GM19397 (cell line): ENCODE data around the gene SNCG.
"Not testable (repeated sequence)": the region's sequence is repeated elsewhere in the genome, so short reads cannot be mapped to it uniquely, and the experiment has no call there.

Experiments
- ATAC-seq: cut with Tn5 transposase; IDR thresholded peaks from one replicate; pipeline ENCODE4 v1.9.1; 2021; ENCODE audit warnings: mild to moderate bottlenecking, moderate library complexity; ENCODE audit not compliant: unreplicated experiment

The SNCG gene

GRCh38 chr10:86944471-86944870 is 13.9 kb upstream of the SNCG start:
- no peak for ATAC-seq

- no peak for ATAC-seq
Observed at GRCh38 chr10:86944907-86945306, 13.5 kb upstream of the SNCG start.

GRCh38 chr10:86945361-86946212 is 12.8 kb upstream of the SNCG start:
- no peak for ATAC-seq

- ATAC-seq: no peak
Observed at GRCh38 chr10:86946213-86947155, 11.9 kb upstream of the SNCG start.

DNA sequence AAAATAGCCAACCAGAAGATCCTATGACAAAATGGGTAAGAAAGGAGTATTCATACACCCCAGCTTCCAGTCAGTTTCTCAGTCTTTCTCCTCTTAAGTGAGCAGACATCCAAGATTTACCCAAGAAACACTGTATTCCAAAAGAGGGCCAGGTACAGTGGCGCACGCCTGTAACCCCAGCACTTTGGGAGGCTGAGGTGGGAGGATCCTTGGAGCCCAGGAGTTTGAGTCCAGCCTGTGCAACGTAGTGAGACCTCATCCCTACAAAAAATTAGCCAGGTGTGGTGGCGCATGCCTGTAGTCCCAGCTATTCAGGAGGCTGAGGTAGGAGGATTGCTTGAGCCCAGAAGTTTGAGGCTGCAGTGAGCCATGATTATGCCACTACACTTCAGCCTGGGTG is 10.6 kb upstream of the SNCG start:
- ATAC-seq: not testable (repeated sequence)

DNA sequence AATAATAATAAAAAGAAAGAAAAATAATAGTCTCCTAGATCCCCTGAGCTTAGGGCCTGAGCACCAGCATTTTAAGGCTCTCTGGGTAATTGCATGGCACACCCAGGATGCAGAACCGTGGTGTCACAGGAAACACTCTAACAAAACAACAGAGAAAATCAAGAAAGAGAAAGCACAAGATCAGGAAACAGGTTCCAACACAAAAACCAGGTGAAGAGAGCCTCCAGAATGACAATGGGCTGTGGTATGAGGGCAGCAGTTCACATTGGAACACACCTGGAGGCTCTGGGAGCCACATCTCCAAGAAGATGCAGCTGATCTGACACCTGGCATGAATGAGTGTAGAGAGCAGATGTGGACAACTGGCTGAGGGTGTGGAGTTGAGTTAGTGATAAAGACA is 8.1 kb upstream of the SNCG start:
- ATAC-seq: no peak

- no peak for ATAC-seq
Observed at GRCh38 chr10:86951184-86951761, 7.1 kb upstream of the SNCG start.

- ATAC-seq: no peak
Observed at GRCh38 chr10:86952106-86952505, 6.3 kb upstream of the SNCG start.

- not testable (repeated sequence) for ATAC-seq
Observed at GRCh38 chr10:86952697-86953096, 5.7 kb upstream of the SNCG start.

DNA sequence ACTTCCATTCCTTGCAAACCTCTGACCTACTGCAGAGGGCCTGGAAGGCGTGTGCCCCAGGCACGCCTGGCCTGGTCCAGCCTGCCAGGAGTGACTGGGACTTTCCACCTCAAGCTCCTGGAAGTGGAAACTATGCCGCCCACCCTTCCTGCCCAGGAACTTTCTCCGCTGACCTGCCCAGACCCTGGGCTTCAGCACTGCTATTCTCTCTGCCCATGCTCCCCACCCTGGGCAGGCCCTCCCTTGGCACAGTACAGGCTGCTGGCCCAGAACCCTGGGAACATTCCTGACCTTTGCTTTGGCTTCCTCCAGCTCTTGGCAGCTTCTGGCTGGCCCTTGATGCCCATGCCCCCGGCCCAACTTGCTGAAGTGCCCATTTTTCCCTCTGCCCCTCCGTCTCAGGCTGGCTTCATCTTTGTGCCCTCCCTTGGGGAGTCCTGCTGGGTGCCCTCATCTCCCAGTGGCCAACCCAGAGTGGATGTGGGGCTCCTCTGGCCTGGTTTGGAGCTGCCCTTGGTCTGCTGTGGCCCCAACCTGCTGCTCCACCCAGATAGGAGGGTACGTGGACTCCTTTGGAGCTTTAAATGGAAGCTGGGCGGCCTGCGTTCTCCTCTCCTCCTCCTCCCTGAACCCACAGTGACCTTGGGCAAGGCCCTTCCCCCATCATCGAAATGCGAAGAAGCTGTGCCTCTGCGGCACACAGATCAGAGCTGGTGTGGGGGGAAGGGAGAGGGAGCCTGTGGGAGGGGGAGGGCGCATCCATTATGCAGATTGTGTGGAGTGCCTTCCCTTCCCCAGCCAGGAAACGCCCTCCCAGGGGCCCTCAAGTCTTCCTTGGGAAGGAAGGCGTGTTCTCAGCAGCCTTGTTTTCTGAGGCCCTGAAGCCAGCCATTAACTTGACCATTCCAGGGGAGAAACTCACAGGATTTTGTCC is 4.4 kb upstream of the SNCG start:
- ATAC-seq: no peak

DNA sequence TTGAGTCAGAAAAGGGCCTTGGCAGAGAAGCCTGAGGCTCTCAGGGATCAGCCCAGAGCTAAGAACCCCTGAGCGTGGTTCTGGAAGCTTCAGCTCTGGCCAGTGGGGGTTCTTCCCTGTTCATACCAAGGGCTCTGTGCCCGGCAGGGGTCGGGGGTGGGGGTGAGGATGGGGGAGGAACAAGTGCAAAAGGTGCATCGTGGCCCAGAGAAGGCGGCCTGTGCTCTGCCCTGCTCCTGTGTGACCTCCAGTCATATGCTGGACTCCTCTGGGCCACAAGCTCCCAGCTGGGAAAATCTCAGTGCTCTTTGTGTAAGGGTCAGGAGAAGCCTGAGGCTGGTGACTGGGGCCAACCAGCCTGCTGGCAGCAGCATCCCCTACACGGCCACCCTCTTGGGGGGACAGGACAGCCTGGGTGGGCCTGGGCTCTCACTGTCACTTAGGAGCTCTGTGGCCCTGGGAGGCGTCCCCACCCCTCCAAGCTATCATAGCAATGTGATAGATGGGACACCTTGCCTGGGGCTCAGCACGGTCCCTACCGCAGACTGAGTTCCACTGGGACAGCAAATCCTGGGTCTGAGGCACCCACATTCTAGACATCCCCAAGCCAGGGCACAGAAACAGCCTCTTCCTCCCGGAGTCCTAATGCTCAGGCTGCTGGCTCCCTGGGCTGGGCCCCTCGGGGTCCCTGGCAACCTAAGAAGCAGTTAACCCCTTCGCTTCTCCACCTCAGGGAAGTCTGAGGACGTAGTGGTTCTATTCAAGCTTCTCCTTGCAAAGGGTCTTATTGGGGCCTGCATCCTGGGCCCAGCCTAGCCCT is 3.5 kb upstream of the SNCG start:
- no peak for ATAC-seq

- ATAC-seq: no peak
Observed at GRCh38 chr10:86955501-86956194, 2.8 kb upstream of the SNCG start.

DNA sequence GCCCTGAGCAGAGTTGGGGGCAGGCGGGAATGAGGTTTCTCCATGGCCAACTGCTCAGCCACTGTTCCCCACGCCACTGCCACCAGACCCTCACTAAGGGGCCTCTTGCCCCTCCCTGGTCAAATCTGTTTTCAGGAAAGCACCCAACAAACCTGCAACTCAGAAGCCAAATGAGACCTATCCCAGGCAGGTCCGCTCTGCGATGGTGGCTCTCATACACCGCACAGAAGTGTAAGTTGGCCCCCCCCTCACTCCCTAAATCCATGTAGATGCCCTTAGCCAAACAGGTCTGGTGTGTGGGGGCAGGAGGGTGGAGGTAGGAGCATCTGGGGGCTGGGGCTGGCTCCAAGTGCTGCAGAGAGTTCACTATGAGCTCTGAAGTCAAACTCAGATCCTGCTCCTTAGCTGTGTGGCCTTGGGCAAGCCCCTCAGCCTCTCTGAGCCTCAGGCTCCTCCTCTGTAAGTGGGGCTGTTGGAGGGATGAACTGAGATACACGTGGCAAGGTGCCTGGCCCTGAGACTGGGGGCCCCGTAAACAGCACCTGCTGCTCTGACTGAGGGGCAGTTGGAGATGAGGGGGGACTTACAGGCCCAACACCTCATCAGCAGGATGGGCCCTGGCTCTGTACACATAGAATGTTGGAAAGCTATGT is 2.1 kb upstream of the SNCG start:
- no peak for ATAC-seq

- ATAC-seq: no peak
Observed at GRCh38 chr10:86956848-86957448, 1.5 kb upstream of the SNCG start.

DNA sequence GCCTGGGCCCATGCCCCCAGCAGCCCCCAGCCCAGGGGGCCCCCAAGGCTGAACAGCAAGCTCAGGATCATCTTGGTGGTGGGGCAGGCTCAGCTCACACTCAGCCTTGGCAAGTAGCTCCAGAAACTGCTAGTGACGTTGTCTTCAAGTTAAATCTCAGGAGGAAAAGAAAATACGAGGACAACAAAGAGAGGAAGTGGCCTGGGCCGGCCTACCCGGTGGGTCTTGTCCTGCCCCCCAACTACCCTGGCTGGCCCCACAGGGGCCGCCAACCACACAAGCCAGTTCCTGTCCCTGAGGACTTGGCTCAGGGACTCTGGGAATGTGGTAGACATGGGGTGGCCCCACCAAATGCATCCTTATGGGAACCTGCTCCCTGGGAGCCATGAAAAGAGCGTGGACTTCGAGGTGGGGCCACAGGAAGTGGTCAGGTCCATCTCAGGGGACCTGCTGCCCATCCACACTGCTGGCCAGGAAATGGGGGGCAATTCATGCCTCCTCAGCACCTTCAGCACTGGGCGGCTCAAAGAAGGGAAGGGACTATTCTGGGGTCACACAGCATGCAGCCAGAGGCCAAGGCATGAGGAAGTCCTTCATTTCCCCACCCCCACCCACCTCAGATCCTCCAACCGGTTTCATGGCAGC is 806 bp upstream of the SNCG start, which contains the start of gene MMRN2:
MMRN2 (minus strand) TSS at position 145 of the 645 bp plus-strand sequence; CDS start at position 71, 74 bp downstream.
- no peak for ATAC-seq

DNA sequence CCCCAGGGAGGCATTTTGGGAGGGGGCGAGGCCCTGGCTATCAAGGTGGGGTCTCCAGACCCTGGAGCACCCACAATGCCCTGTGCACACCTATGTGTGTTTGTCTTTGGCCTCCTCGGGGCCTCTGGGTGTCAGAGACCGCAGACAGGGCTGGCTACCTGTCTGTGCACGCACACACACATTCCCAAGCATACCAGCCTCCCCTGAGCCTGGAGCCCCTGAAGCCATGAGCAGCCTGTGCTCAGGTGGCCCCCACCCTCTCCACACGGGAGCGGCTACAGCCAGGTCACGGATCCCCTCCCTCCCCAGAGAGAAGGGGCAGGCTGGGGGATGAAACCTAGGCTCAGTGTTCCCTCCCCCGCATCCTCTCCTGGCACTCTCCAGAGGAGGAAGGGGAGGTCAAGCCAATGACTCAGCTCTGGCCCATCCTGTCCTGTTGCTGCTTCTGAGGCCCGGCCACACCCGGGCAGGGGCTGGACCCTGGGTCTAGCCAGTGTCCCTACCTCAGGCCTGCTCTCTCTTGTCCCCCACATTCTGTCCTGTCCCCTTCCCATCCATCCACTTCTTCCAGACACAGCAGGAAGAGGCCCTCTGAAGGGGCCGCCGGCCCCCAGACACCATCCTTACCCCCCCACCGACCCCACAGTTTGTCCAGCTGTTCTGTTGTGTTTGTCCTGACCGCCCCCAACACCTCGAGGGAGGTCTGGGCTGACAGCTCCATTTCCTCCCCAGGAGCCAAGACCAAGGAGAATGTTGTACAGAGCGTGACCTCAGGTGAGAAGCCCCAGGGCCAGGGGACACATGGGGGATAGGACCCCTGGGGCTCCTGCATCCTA is 720 bp downstream of the SNCG start:
- no peak for ATAC-seq

GRCh38 chr10:86959737-86960002 is 1.3 kb downstream of the SNCG start:
- ATAC-seq: no peak
